ENCODE results near the gene RPA1.
"Not testable (repeated sequence)": the region's sequence is repeated elsewhere in the genome, so short reads cannot be mapped to it uniquely, and the experiment has no call there.

The RPA1 gene

GRCh38 chr17:1829592-1830257 is at the start of gene RPA1, which contains the start of gene SMYD4:
TSS of gene RPA1 (plus strand) at chr17:1830005. CDS start at chr17:1830094, 89 bp downstream.
TSS of gene SMYD4 (minus strand) at chr17:1829902. CDS start at chr17:1827994, 1,908 bp downstream.
- DNase-seq, result peak; percentile 93

- DNase-seq, result no peak
Observed at GRCh38 chr17:1782171-1782567, 47.6 kb upstream of the RPA1 start.

- DNase-seq, result no peak
Observed at GRCh38 chr17:1783271-1783670, 46.5 kb upstream of the RPA1 start.

- no peak for DNase-seq
Observed at GRCh38 chr17:1783834-1784611, 45.8 kb upstream of the RPA1 start.

GRCh38 chr17:1785930-1786329 is 43.9 kb upstream of the RPA1 start:
- no peak for DNase-seq

GRCh38 chr17:1786708-1787107 is 43.1 kb upstream of the RPA1 start:
- no peak for DNase-seq

- no peak for DNase-seq
Observed at GRCh38 chr17:1787301-1787902, 42.4 kb upstream of the RPA1 start.

- no peak for DNase-seq
Observed at GRCh38 chr17:1789936-1790335, 39.9 kb upstream of the RPA1 start.

GRCh38 chr17:1792495-1793446 is 37.0 kb upstream of the RPA1 start:
- DNase-seq, result no peak

- DNase-seq, result no peak
Observed at GRCh38 chr17:1793447-1793806, 36.4 kb upstream of the RPA1 start.

GRCh38 chr17:1796800-1797199 is 33.0 kb upstream of the RPA1 start:
- no peak for DNase-seq

GRCh38 chr17:1797323-1797722 is 32.5 kb upstream of the RPA1 start:
- no peak for DNase-seq

GRCh38 chr17:1797846-1798245 is 32.0 kb upstream of the RPA1 start:
- not testable (repeated sequence) for DNase-seq

GRCh38 chr17:1800240-1800639 is 29.6 kb upstream of the RPA1 start:
- DNase-seq, result no peak

GRCh38 chr17:1800712-1801111 is 29.1 kb upstream of the RPA1 start:
- no peak for DNase-seq

- no peak for DNase-seq
Observed at GRCh38 chr17:1802429-1802828, 27.4 kb upstream of the RPA1 start.

GRCh38 chr17:1803280-1803679 is 26.5 kb upstream of the RPA1 start:
- no peak for DNase-seq

- no peak for DNase-seq
Observed at GRCh38 chr17:1807890-1808289, 21.9 kb upstream of the RPA1 start.

GRCh38 chr17:1808644-1809043 is 21.2 kb upstream of the RPA1 start:
- no peak for DNase-seq

- not testable (repeated sequence) for DNase-seq
Observed at GRCh38 chr17:1809815-1810214, 20.0 kb upstream of the RPA1 start.

- DNase-seq, result no peak
Observed at GRCh38 chr17:1810450-1811103, 19.2 kb upstream of the RPA1 start.

GRCh38 chr17:1813088-1813487 is 16.7 kb upstream of the RPA1 start:
- DNase-seq, result no peak

Data from stimulated activated CD4-positive, alpha-beta T cell treated with anti-CD3 and anti-CD28 coated beads, Interleukin-15, amount 100 ng/mL, for 24 hours (primary cell).